ENCODE data around the gene P3H1. TPM values are rescaled to one million over a fixed set of nuclear protein-coding genes. Genes with fewer than 3 reads are reported as not detected.
"Not testable (repeated sequence)": the region's sequence is repeated elsewhere in the genome, so short reads cannot be mapped to it uniquely, and the experiment has no call there.

The P3H1 gene, protein sequence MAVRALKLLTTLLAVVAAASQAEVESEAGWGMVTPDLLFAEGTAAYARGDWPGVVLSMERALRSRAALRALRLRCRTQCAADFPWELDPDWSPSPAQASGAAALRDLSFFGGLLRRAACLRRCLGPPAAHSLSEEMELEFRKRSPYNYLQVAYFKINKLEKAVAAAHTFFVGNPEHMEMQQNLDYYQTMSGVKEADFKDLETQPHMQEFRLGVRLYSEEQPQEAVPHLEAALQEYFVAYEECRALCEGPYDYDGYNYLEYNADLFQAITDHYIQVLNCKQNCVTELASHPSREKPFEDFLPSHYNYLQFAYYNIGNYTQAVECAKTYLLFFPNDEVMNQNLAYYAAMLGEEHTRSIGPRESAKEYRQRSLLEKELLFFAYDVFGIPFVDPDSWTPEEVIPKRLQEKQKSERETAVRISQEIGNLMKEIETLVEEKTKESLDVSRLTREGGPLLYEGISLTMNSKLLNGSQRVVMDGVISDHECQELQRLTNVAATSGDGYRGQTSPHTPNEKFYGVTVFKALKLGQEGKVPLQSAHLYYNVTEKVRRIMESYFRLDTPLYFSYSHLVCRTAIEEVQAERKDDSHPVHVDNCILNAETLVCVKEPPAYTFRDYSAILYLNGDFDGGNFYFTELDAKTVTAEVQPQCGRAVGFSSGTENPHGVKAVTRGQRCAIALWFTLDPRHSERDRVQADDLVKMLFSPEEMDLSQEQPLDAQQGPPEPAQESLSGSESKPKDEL
- total RNA-seq (10 to 100 TPM; 38.5 to 49.0 TPM), polyA plus RNA-seq (10 to 100 TPM; 31.0 to 31.5 TPM)
- long read RNA-seq, donor 1, transcript P3H1-202 (15 exons, 2,585 nt), result major isoform, 20 of 23 reads
- long read RNA-seq, donor 1, partial matches to known transcripts, result 0 of 23 reads
- long read RNA-seq, donor 1, other reads (novel, unspliced or antisense), result 0 of 23 reads
- long read RNA-seq, donor 2, partial matches to known transcripts, result 0 of 8 reads
- long read RNA-seq, donor 2, other reads (novel, unspliced or antisense), result 0 of 8 reads
- long read RNA-seq, donor 3, transcript P3H1-202 (15 exons, 2,585 nt), result major isoform, 6 of 8 reads
- long read RNA-seq, donor 3, partial matches to known transcripts, result 0 of 8 reads
- long read RNA-seq, donor 3, other reads (novel, unspliced or antisense), result 0 of 8 reads
- long read RNA-seq, donor 4, partial matches to known transcripts, result 0 of 5 reads
- long read RNA-seq, donor 4, other reads (novel, unspliced or antisense), result 0 of 5 reads
- long read RNA-seq, donor 5, transcript P3H1-202 (15 exons, 2,585 nt), result major isoform, 12 of 18 reads
- long read RNA-seq, donor 5, partial matches to known transcripts, result 0 of 18 reads
- long read RNA-seq, donor 5, other reads (novel, unspliced or antisense), result 0 of 18 reads

DNA sequence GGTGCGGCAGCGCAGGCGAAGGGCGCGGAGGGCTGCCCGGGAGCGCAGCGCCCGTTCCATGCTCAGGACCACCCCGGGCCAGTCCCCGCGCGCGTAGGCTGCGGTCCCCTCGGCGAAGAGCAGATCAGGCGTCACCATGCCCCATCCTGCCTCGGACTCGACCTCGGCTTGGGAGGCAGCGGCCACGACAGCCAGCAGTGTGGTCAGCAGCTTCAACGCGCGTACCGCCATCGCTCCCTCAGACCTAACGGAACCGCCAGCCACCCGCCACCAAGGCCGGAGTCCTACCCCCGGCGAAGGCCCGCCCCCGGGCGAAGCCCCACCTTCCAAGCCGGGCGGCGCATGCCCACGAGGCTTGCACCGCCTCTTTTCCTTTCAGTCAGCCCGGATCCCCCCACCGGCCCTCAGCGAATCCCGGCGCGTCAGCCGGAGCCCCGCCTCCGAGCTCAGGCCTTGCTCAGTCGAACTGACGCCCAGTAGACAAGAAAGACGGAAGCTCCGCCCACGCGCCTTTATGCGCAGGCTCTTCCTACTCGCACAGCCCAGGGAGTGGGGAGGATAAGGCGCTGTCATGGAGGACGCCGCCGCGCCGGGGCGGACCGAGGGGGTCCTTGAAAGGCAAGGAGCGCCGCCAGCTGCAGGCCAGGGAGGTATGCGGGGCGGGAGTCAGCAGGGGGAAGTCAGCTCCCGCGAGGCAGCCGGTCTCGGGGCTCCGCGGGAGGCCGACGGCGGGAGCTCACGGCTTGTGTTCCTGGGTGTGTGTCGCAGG lies at the start of gene P3H1, which contains the start of gene C1orf50:
P3H1 (minus strand) TSS at position 288 of the 769 bp plus-strand sequence; CDS start at position 231, 57 bp downstream.
C1orf50 (plus strand) TSS at position 509 of the 769 bp plus-strand sequence; CDS start at position 572, 63 bp downstream.
- no peaks in the 10 kb centered on the region for H3K9me3 ChIP-seq (ENCODE audit: control insufficient read depth in 4 of 4, insufficient read depth in 3 of 4, low read length in 3 of 4)

DNA sequence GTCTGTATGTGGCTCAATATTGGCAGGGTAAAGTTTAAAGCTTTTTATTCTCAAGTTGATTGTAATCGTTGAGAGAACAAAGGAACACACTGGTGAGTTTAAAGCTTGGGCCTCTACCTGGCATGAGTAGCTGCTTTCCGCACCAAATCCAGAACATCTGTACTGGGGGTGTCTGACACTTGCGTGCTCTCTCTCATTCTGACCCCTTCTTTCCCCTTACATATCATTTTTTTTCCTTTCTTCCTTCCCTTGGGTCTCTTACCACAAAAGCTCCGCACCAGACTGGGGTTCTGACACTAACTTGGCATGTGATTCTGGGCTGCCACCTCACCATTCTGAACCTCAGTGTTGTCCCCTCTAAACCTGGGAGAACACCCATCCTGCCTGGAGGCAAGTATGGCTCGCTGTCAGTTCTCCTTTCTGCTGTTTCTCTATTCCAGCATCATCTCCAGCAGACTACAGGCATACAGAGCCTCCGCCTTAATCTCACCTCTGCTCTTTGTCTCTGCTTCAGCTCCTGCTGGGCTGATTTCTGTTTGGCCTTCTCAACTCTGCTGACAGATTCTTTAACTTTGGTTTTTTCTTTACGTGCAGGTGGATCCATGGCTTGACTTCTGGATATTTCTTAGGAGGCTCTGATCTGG lies 49.2 kb upstream of the P3H1 start:
- DNase-seq (peak; percentile 25 to 52 (median 41)), ATAC-seq (ENCODE audit: insufficient read depth, low FRiP score) (no peak)
- Histone ChIP-seq H3K4me1 (ENCODE audit: control insufficient read depth in 5 of 5, insufficient read depth in 5 of 5, low read length in 5 of 5) (peaks cover 2 to 19% (median 9%) of the 10 kb centered on the region in 5 donors), H3K4me3 (peak overlapping the region; percentile 79), H3K9me3 (ENCODE audit: control insufficient read depth in 4 of 4, insufficient read depth in 3 of 4, low read length in 3 of 4) (no peaks in the 10 kb centered on the region), H3K9ac (ENCODE audit: insufficient read depth in 1 of 2, low read length in 2 of 2) (peak overlapping the region; percentile 75 to 77), H3K27ac (ENCODE audit: low read depth in 1 of 2, low read length in 1 of 2) (peak overlapping the region; percentile 81 to 100), H3K36me3 (ENCODE audit: control insufficient read depth in 4 of 4, insufficient read depth in 4 of 4, low read length in 4 of 4) (peaks cover 2 to 4% (median 3%) of the 10 kb centered on the region in 4 donors), H3K27me3 (ENCODE audit: control insufficient read depth in 3 of 3, insufficient read depth in 3 of 3, low read length in 2 of 3) (no peaks in the 10 kb centered on the region)
- TF ChIP-seq, protein P1, sequence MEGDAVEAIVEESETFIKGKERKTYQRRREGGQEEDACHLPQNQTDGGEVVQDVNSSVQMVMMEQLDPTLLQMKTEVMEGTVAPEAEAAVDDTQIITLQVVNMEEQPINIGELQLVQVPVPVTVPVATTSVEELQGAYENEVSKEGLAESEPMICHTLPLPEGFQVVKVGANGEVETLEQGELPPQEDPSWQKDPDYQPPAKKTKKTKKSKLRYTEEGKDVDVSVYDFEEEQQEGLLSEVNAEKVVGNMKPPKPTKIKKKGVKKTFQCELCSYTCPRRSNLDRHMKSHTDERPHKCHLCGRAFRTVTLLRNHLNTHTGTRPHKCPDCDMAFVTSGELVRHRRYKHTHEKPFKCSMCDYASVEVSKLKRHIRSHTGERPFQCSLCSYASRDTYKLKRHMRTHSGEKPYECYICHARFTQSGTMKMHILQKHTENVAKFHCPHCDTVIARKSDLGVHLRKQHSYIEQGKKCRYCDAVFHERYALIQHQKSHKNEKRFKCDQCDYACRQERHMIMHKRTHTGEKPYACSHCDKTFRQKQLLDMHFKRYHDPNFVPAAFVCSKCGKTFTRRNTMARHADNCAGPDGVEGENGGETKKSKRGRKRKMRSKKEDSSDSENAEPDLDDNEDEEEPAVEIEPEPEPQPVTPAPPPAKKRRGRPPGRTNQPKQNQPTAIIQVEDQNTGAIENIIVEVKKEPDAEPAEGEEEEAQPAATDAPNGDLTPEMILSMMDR (IDR thresholded peaks at IDR 0.05; ENCODE audit: control extremely low read depth, extremely low read depth), result no peak
- WGBS, 2 donors, result 23 to 32% methylated on average over 7 of the region's 7 CpGs

More for the DNA sequence above, at the start of gene P3H1, which contains the start of gene C1orf50:
- H3K9ac ChIP-seq (ENCODE audit: insufficient read depth in 1 of 2, low read length in 2 of 2), result peak within 1 kb of the TSS; percentile 73 to 98
- ATAC-seq (ENCODE audit: insufficient read depth, low FRiP score) (peak; percentile 97), DNase-seq (peak; percentile 100)
- TF ChIP-seq, protein P1 (IDR thresholded peaks at IDR 0.05; ENCODE audit: control extremely low read depth, extremely low read depth), result no peak
- H3K4me1 ChIP-seq (ENCODE audit: control insufficient read depth in 5 of 5, insufficient read depth in 5 of 5, low read length in 5 of 5), result peaks cover 7 to 21% (median 13%) of the 10 kb centered on the region in 5 donors
- peak within 1 kb of the TSS; percentile 93 for H3K4me3 ChIP-seq
- peaks cover 0 to 10% (median 3%) of the 10 kb centered on the region in 4 donors for H3K36me3 ChIP-seq (ENCODE audit: control insufficient read depth in 4 of 4, insufficient read depth in 4 of 4, low read length in 4 of 4)
- no peaks in the 10 kb centered on the region for H3K27me3 ChIP-seq (ENCODE audit: control insufficient read depth in 3 of 3, insufficient read depth in 3 of 3, low read length in 2 of 3)
- WGBS, 2 donors, result 0% methylated on average over 71 to 82 of the region's 82 CpGs
- peak within 1 kb of the TSS; percentile 81 to 94 for H3K27ac ChIP-seq (ENCODE audit: low read depth in 1 of 2, low read length in 1 of 2)

DNA sequence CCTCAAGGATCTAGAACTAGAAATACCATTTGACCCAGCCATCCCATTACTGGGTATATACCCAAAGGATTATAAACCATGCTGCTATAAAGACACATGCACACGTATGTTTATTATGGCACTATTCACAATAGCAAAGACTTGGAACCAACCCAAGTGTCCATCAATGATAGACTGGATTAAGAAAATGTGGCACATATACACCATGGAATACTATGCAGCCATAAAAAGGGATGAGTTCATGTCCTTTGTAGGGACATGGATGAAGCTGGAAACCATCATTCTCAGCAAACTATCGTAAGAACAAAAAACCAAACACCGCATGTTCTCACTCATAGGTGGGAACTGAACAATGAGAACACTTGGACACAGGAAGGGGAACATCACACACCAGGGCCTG lies 48.0 kb upstream of the P3H1 start:
- H3K9me3 ChIP-seq (ENCODE audit: control insufficient read depth in 4 of 4, insufficient read depth in 3 of 4, low read length in 3 of 4); H3K9ac ChIP-seq (ENCODE audit: insufficient read depth in 1 of 2, low read length in 2 of 2); H3K27me3 ChIP-seq (ENCODE audit: control insufficient read depth in 3 of 3, insufficient read depth in 3 of 3, low read length in 2 of 3); DNase-seq; ATAC-seq (ENCODE audit: insufficient read depth, low FRiP score); H3K4me3 ChIP-seq; H3K27ac ChIP-seq (ENCODE audit: low read depth in 1 of 2, low read length in 1 of 2); H3K36me3 ChIP-seq (ENCODE audit: control insufficient read depth in 4 of 4, insufficient read depth in 4 of 4, low read length in 4 of 4): not testable (repeated sequence)
- H3K4me1 ChIP-seq (ENCODE audit: control insufficient read depth in 5 of 5, insufficient read depth in 5 of 5, low read length in 5 of 5), result peaks cover 2 to 19% (median 9%) of the 10 kb centered on the region in 5 donors
- WGBS, 2 donors, result 93 to 100% methylated on average over 2 to 3 of the region's 3 CpGs

Data from lung (tissue), 16 donors.